ENCODE data around the gene SHKBP1. TPM values are rescaled to one million over a fixed set of nuclear protein-coding genes. Genes with fewer than 3 reads are reported as not detected.

The SHKBP1 gene
- total and polyA plus RNA-seq, 2 of the 8 experiments (the other 6 are each of a cell fraction or from before 2014, with no cell fraction given), result 74.6 to 98.8 TPM

DNA sequence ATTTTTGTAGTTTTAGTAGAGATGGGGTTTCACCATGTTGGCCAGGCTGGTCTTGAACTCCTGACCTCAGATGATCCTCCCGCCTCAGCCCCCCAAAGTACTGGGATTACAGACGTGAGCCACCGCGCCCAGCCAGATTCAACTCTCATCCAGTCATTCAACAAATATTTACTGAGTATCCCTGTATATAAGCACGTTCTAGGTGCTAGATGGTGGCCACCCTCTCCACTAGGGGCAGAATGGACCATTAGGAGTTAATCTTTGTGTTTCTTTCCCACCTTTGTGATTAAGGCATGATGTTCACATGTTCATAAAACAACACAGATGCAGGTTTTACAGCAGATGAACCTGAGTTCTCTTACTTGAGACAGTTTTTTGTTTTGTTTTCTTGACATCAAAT, 7.3 kb downstream of the SHKBP1 start:
- ChIA-PET CTCF (ENCODE audit: partially characterized antibody) (interaction anchor here (0.6 to 2.0 kb wide), 6 partner anchors 11 to 67 kb away, joined by 3 to 10 read pairs (median 3); no protein-coding TSS in a partner anchor), POLR2A (ENCODE audit: partially characterized antibody) (interaction anchor here (0.8 kb wide), 1 partner anchor 35 kb away, joined by 3 read pairs; no protein-coding TSS in a partner anchor)
- Histone ChIP-seq H4K20me1 (replicated peaks in 1 of 2; ENCODE audit: control insufficient read depth in 1 of 2, insufficient read depth in 2 of 2, low read length in 2 of 2) (peaks cover 0 to 7% of the 10 kb centered on the region in 2 experiments), H3K27ac (ENCODE audit: low read depth, low read length) (no peak overlapping the region), H3K14ac (ENCODE audit: insufficient read length) (no peak overlapping the region), H2AFZ (ENCODE audit: low read length) (no peak overlapping the region), H3K4ac (replicated peaks; ENCODE audit: insufficient read length, low read depth, low read length) (no peak overlapping the region), H3K4me1 (replicated peaks in 1 of 4; ENCODE audit: control insufficient read depth in 3 of 4, insufficient read depth in 4 of 4, low read length in 3 of 4) (no peaks in the 10 kb centered on the region), H3K9ac (replicated peaks in 1 of 4; ENCODE audit: extremely low read depth in 1 of 4, low read depth in 3 of 4, low read length in 3 of 4) (no peak overlapping the region), H4K91ac (replicated peaks; ENCODE audit: insufficient read length, low read length) (no peak overlapping the region), H2BK120ac (replicated peaks; ENCODE audit: low read depth, low read length) (no peak overlapping the region), H3K4me3 (ENCODE audit: extremely low read depth in 1 of 4, insufficient read depth in 2 of 4, low read depth in 3 of 4, low read length in 4 of 4) (no peak overlapping the region), H2BK12ac (ENCODE audit: low read depth, low read length) (no peak overlapping the region), H3K36me3 (ENCODE audit: control insufficient read depth in 2 of 4, insufficient read depth in 4 of 4, low read length in 3 of 4) (peaks cover 4 to 40% (median 24%) of the 10 kb centered on the region in 4 experiments; a peak in 7 of 8 replicates), H3K27me3 (replicated peaks in 1 of 4; ENCODE audit: control insufficient read depth in 3 of 4, extremely low read depth in 1 of 4, insufficient read depth in 3 of 4, low read length in 3 of 4) (no peaks in the 10 kb centered on the region), H3K79me1 (ENCODE audit: low read depth, low read length) (no peaks in the 10 kb centered on the region), H2BK15ac (ENCODE audit: low read length) (no peak overlapping the region), H4K8ac (ENCODE audit: extremely low read depth, insufficient read depth, low read length) (no peak overlapping the region), H3K18ac (ENCODE audit: extremely low read depth, low read length) (no peak overlapping the region), H3K9me3 (ENCODE audit: insufficient read depth in 2 of 2, low read depth in 1 of 2, low read length in 1 of 2) (no peaks in the 10 kb centered on the region), H2BK20ac (ENCODE audit: low read length) (no peak overlapping the region), H3K79me2 (ENCODE audit: control insufficient read depth in 1 of 2, insufficient read depth in 2 of 2, low read length in 2 of 2) (no peaks in the 10 kb centered on the region), H2BK5ac (ENCODE audit: low read depth, low read length) (no peak overlapping the region), H3K23me2 (ENCODE audit: low read depth, low read length) (no peaks in the 10 kb centered on the region; the same call in 1 of the 2 replicates), H4K5ac (ENCODE audit: insufficient read length, low read depth, low read length) (no peak overlapping the region), H3K56ac (replicated peaks; ENCODE audit: insufficient read length, low read depth, low read length) (no peak overlapping the region), H3K23ac (ENCODE audit: insufficient read length) (no peak overlapping the region), H3K4me2 (ENCODE audit: insufficient read depth in 1 of 2, low read depth in 2 of 2, low read length in 2 of 2) (no peak overlapping the region), H2AK5ac (ENCODE audit: low read depth, low read length) (no peak overlapping the region)
- FAIRE-seq (no peak), DNase-seq (ENCODE audit: low read depth in 1 of 2, low spot score in 2 of 2) (no peak)
- TF ChIP-seq, protein P1, sequence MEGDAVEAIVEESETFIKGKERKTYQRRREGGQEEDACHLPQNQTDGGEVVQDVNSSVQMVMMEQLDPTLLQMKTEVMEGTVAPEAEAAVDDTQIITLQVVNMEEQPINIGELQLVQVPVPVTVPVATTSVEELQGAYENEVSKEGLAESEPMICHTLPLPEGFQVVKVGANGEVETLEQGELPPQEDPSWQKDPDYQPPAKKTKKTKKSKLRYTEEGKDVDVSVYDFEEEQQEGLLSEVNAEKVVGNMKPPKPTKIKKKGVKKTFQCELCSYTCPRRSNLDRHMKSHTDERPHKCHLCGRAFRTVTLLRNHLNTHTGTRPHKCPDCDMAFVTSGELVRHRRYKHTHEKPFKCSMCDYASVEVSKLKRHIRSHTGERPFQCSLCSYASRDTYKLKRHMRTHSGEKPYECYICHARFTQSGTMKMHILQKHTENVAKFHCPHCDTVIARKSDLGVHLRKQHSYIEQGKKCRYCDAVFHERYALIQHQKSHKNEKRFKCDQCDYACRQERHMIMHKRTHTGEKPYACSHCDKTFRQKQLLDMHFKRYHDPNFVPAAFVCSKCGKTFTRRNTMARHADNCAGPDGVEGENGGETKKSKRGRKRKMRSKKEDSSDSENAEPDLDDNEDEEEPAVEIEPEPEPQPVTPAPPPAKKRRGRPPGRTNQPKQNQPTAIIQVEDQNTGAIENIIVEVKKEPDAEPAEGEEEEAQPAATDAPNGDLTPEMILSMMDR (IDR thresholded peaks at IDR 0.05; ENCODE audit: control extremely low read depth in 1 of 3, insufficient read depth in 1 of 3, low read depth in 1 of 3, low read length in 3 of 3), result peak in 2 of 3 experiments; percentile 38 to 59; a peak in 2 of 4 replicates
- TF ChIP-seq CREB1 (IDR thresholded peaks at IDR 0.05) (no peak), RAD21 (IDR thresholded peaks at IDR 0.05 in 1 of 2, conservative IDR thresholded peaks at IDR 0.05 in 1 of 2; ENCODE audit: low read depth in 2 of 2, low read length in 2 of 2) (peak in 1 of 2 experiments; percentile 37; a peak in 2 of 4 replicates), SAP30 (IDR thresholded peaks at IDR 0.05; ENCODE audit: insufficient read depth, insufficient replicate concordance, low read length) (no peak)
- WGBS, 2 experiments (ENCODE audit: extremely low coverage in 1 of 2, insufficient coverage in 1 of 2, insufficient read length in 1 of 2, insufficient replicate concordance in 2 of 2, low coverage in 1 of 2, low lambda C conversion rate in 2 of 2, missing lambda C conversion rate in 1 of 2), result 85% methylated on average over 5 of the region's 5 CpGs; no CpG with 5 or more reads in 1 of the 2 experiments
